H1 (cell line): Measurements from ENCODE around the gene UGT1A7.

Experiments used
- ASH2L ChIP-seq: fragments of 200-600, 300-600 bp; sonication (generic); IDR thresholded peaks from one replicate; pipeline ENCODE4 v1.7.1; 2017; ENCODE audit warnings: low read length
- CTCF ChIP-seq, 3 experiments: IDR thresholded peaks; 1 replicate in 2 of 3; 2 replicates in 1 of 3; pipeline versions ENCODE4 v1.5.1 to v1.6.1; 2011; ENCODE audit warnings: low read length in 3 of 3, mild to moderate bottlenecking in 3 of 3, inconsistent platforms in 2 of 3, low read depth in 1 of 3, moderate library complexity in 1 of 3; ENCODE audit not compliant: insufficient read depth in 1 of 3; ENCODE audit errors: control extremely low read depth in 1 of 3
- EZH2 ChIP-seq: fragments of 200-600 bp; sonication (generic); IDR thresholded peaks from 2 replicates; pipeline ENCODE4 v1.7.1; 2012; ENCODE audit warnings: low read depth, mild to moderate bottlenecking, moderate library complexity, low read length, inconsistent platforms; ENCODE audit not compliant: severe bottlenecking
- FOSL1 ChIP-seq: IDR thresholded peaks from 2 replicates; pipeline ENCODE4 v1.6.1; 2011; ENCODE audit warnings: mild to moderate bottlenecking, low read depth, low read length, moderate library complexity; ENCODE audit not compliant: insufficient read depth
- GABPA ChIP-seq: IDR thresholded peaks from 2 replicates; pipeline ENCODE4 v1.6.1; 2011; ENCODE audit warnings: mild to moderate bottlenecking, low read length, moderate library complexity, borderline replicate concordance; ENCODE audit not compliant: insufficient read depth
- JUN ChIP-seq: IDR thresholded peaks from 2 replicates; pipeline ENCODE4 v1.6.1; 2011; ENCODE audit warnings: low read depth, mild to moderate bottlenecking, improper control_type of control experiment, low read length
- MAFK ChIP-seq: IDR thresholded peaks from 2 replicates; pipeline ENCODE4 v1.6.1; 2012; ENCODE audit warnings: low read depth, mild to moderate bottlenecking, improper control_type of control experiment, low read length
- NRF1 ChIP-seq: IDR thresholded peaks from 2 replicates; pipeline ENCODE4 v1.6.1; 2011; ENCODE audit warnings: mild to moderate bottlenecking, low read depth, low read length, improper control_type of control experiment
- POLR2A ChIP-seq, 2 experiments: IDR thresholded peaks; 1 replicate in 1 of 2; 2 replicates in 1 of 2; pipeline ENCODE4 v1.6.1; 2011; ENCODE audit warnings: low read depth in 2 of 2, low read length in 2 of 2, mild to moderate bottlenecking in 2 of 2; ENCODE audit errors: control extremely low read depth in 1 of 2
- SIN3A ChIP-seq, 2 experiments: IDR thresholded peaks in 1 of 2; conservative IDR thresholded peaks in 1 of 2; 2 replicates each; pipeline ENCODE4 v1.6.1; 2011 to 2012; ENCODE audit warnings: low read length in 2 of 2, improper control_type of control experiment in 1 of 2, low read depth in 1 of 2, mild to moderate bottlenecking in 1 of 2
- SP1 ChIP-seq: IDR thresholded peaks from 2 replicates; pipeline ENCODE4 v1.6.1; 2011; ENCODE audit warnings: low read depth, low read length
- TBP ChIP-seq: IDR thresholded peaks from 2 replicates; pipeline ENCODE4 v1.6.1; 2011; ENCODE audit warnings: low read depth, low read length, improper control_type of control experiment
- TEAD4 ChIP-seq: IDR thresholded peaks from 2 replicates; pipeline ENCODE4 v1.6.1; 2012; ENCODE audit warnings: low read depth, low read length, inconsistent platforms, mixed read lengths
- USF2 ChIP-seq: IDR thresholded peaks from 2 replicates; pipeline ENCODE4 v1.6.1; 2011; ENCODE audit warnings: low read length, improper control_type of control experiment

DNA sequence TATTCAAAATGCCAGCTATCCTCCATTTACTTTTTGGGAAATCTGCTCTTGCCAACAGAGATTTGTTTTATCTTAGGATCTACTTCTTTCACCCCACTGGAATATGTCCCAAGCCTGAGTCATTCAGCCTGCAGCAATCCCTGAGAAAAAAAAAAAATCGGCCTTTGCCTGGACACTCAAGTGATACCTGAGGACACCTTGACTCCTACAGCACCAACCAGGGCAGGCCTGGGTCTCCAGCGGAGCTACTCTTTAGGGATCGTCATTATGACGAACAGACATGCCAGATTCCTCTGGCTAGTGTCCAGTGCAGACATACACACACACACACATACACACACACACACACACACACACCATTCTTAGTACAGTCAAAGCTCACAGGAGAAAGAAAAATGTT is 8.7 kb downstream of the UGT1A7 start:
- TF ChIP-seq NRF1, result no peak
- TF ChIP-seq SP1, result no peak
- TF ChIP-seq GABPA, result no peak
- no peak for TF ChIP-seq TBP
- TF ChIP-seq CTCF (IDR thresholded peaks at IDR 0.05; ENCODE audit: control extremely low read depth in 1 of 3, insufficient read depth in 1 of 3, low read depth in 1 of 3, low read length in 3 of 3), result no peak
- TF ChIP-seq JUN, result no peak
- no peak for TF ChIP-seq USF2
- no peak for TF ChIP-seq POLR2A (IDR thresholded peaks at IDR 0.05; ENCODE audit: control extremely low read depth in 1 of 2, low read depth in 2 of 2, low read length in 2 of 2)
- TF ChIP-seq EZH2, result no peak
- TF ChIP-seq FOSL1, result no peak
- TF ChIP-seq ASH2L, result no peak
- TF ChIP-seq MAFK, result no peak
- no peak for TF ChIP-seq SIN3A (conservative IDR thresholded peaks at IDR 0.05 in 1 of 2, IDR thresholded peaks at IDR 0.05 in 1 of 2; ENCODE audit: low read depth in 1 of 2, low read length in 2 of 2)
- no peak for TF ChIP-seq TEAD4
